Keratinocyte (primary cell): ENCODE results near the gene TSHZ2. TPM values are rescaled to one million over a fixed set of nuclear protein-coding genes. Genes with fewer than 3 reads are reported as not detected.

Experiments
- DNase-seq: peaks from one replicate; pipeline ENCODE4 v3.0.0-alpha.2; 2011; ENCODE audit warnings: low read depth, missing footprints, low spot score
- FAIRE-seq: peaks from 2 replicates; lab custom pipeline; 2011; peaks lifted over from hg19 to GRCh38; lab: Jason Lieb, UNC
- H2AFZ ChIP-seq: 2 replicates; pipeline ENCODE4 v1.6.0; 2012; ENCODE audit warnings: low read length, control low read depth, inconsistent platforms; ENCODE audit not compliant: control insufficient read depth
- H3K27ac ChIP-seq: 2 replicates; pipeline ENCODE4 v1.5.1; 2011; ENCODE audit warnings: low read length; ENCODE audit not compliant: control insufficient read depth, insufficient read depth
- H3K27me3 ChIP-seq: 3 replicates; pipeline ENCODE4 v1.6.0; 2011; ENCODE audit warnings: low read length; ENCODE audit not compliant: control insufficient read depth, insufficient read depth; ENCODE audit errors: extremely low read depth
- H3K36me3 ChIP-seq, 2 experiments: 2 replicates in 1 of 2; 3 replicates in 1 of 2; pipeline ENCODE4 v1.5.1; 2011; ENCODE audit warnings: low read length in 2 of 2, mild to moderate bottlenecking in 1 of 2; ENCODE audit not compliant: control insufficient read depth in 2 of 2, insufficient read depth in 2 of 2; ENCODE audit errors: extremely low read depth in 1 of 2
- H3K4me1 ChIP-seq: 3 replicates; pipeline ENCODE4 v1.5.1; 2011; ENCODE audit warnings: low read length; ENCODE audit not compliant: control insufficient read depth, insufficient read depth; ENCODE audit errors: extremely low read depth
- H3K4me2 ChIP-seq: 3 replicates; pipeline ENCODE4 v1.6.0; 2011; ENCODE audit warnings: low read depth, low read length; ENCODE audit not compliant: control insufficient read depth, insufficient read depth; ENCODE audit errors: extremely low read depth
- H3K4me3 ChIP-seq, 3 experiments: fragments of 200-600 bp in 1 of 3; sonication (generic) in 1 of 3; 2 replicates in 2 of 3; 3 replicates in 1 of 3; pipeline ENCODE4 v1.5.1; 2011 to 2016; ENCODE audit warnings: low read length in 3 of 3, mild to moderate bottlenecking in 3 of 3, control low read depth in 2 of 3, inconsistent platforms in 1 of 3, low read depth in 1 of 3, mixed read lengths in 1 of 3, mixed run types in 1 of 3, moderate library complexity in 1 of 3; ENCODE audit not compliant: control insufficient read depth in 2 of 3, insufficient read depth in 2 of 3; ENCODE audit errors: extremely low read depth in 1 of 3
- H3K79me2 ChIP-seq: 2 replicates; pipeline ENCODE4 v1.6.0; 2012; ENCODE audit warnings: low read length; ENCODE audit not compliant: control insufficient read depth, insufficient read depth
- H3K9ac ChIP-seq: 3 replicates; pipeline ENCODE4 v1.6.0; 2011; ENCODE audit warnings: low read length; ENCODE audit not compliant: control insufficient read depth, insufficient read depth; ENCODE audit errors: extremely low read depth
- H3K9me1 ChIP-seq: 3 replicates; pipeline ENCODE4 v1.6.0; 2011; ENCODE audit warnings: low read length; ENCODE audit not compliant: control insufficient read depth, insufficient read depth; ENCODE audit errors: extremely low read depth
- H3K9me3 ChIP-seq: 2 replicates; pipeline ENCODE4 v1.5.1; 2012; ENCODE audit warnings: low read depth, low read length; ENCODE audit not compliant: control insufficient read depth
- H4K20me1 ChIP-seq: 3 replicates; pipeline ENCODE4 v1.6.0; 2011; ENCODE audit warnings: low read length; ENCODE audit not compliant: control insufficient read depth, insufficient read depth; ENCODE audit errors: extremely low read depth
- CTCF ChIP-seq, 3 experiments: IDR thresholded peaks in 1 of 3; conservative IDR thresholded peaks in 1 of 3; optimal IDR thresholded peaks in 1 of 3; 2 replicates in 2 of 3; 3 replicates in 1 of 3; pipeline versions ENCODE3 to v1.5.1; 2011; ENCODE audit warnings: low read length in 3 of 3, mild to moderate bottlenecking in 3 of 3, moderate library complexity in 2 of 3, control low read depth in 1 of 3, inconsistent platforms in 1 of 3; ENCODE audit not compliant: insufficient read depth in 2 of 3; ENCODE audit errors: extremely low read depth in 1 of 3
- EZH2 ChIP-seq: IDR thresholded peaks from one replicate; pipeline ENCODE4 v1.6.1; 2012; ENCODE audit warnings: inconsistent platforms, mild to moderate bottlenecking, low read length, moderate library complexity
- dilution Hi-C: fragments of 300-500 bp; cut with MboI; formaldehyde crosslinking; loops from one replicate; pipeline ENCODE4 v1.7.0; 2020; ENCODE audit warnings: low sequenced_read_pairs; ENCODE audit not compliant: extremely low pct_ligation_motif_present
- polyA plus RNA-seq, 5 experiments: library from polyadenylated mRNA; depleted of rRNA in 3 of 5; stranded (reverse) in 3 of 5; stranded (forward) in 1 of 5; unstranded in 1 of 5; fragments of >200 nt; gene quantifications; 1 replicate in 1 of 5; 2 replicates in 3 of 5; 3 replicates in 1 of 5; pipeline versions ENCODE4 v1.2.1 to v1.2.3, GENCODE V29; 2011 to 2012; ENCODE audit warnings: missing spikeins in 2 of 5, low read depth in 1 of 5, low replicate concordance in 1 of 5

TSHZ2 gene
- polyA plus RNA-seq, 1 donor (not counting 4 experiments of a cell fraction or from before 2014, with no cell fraction given), result 1.1 TPM

GRCh38 chr20:53331151-53331973 is 359.2 kb downstream of the TSHZ2 start:
- H4K20me1 ChIP-seq, result no peaks in the 10 kb centered on the region
- no peaks in the 10 kb centered on the region for H3K9me1 ChIP-seq
- FAIRE-seq (no peak), DNase-seq (no peak)
- TF ChIP-seq CTCF (optimal IDR thresholded peaks at IDR 0.05 in 1 of 3, IDR thresholded peaks at IDR 0.05 in 1 of 3, conservative IDR thresholded peaks at IDR 0.05 in 1 of 3; ENCODE audit: extremely low read depth in 1 of 3, insufficient read depth in 2 of 3, low read length in 3 of 3), result no peak
- TF ChIP-seq EZH2, result no peak
- H3K9ac ChIP-seq, result no peak overlapping the region
- no peak overlapping the region for H3K4me3 ChIP-seq
- no peak overlapping the region for H3K27ac ChIP-seq
- H3K4me1 ChIP-seq, result peaks cover 4% of the 10 kb centered on the region
- no peak overlapping the region for H3K4me2 ChIP-seq
- dilution Hi-C loops, result no loop called here
- H3K36me3 ChIP-seq, result no peaks in the 10 kb centered on the region
- H3K79me2 ChIP-seq, result no peaks in the 10 kb centered on the region
- H3K9me3 ChIP-seq, result no peaks in the 10 kb centered on the region
- no peaks in the 10 kb centered on the region for H3K27me3 ChIP-seq
- no peak overlapping the region for H2AFZ ChIP-seq

- Histone ChIP-seq H3K9me1 (no peaks in the 10 kb centered on the region), H3K9me3 (no peaks in the 10 kb centered on the region), H4K20me1 (no peaks in the 10 kb centered on the region), H3K9ac (no peak overlapping the region), H3K36me3 (no peaks in the 10 kb centered on the region), H3K4me3 (no peak overlapping the region), H3K79me2 (no peaks in the 10 kb centered on the region), H2AFZ (no peak overlapping the region), H3K27me3 (no peaks in the 10 kb centered on the region), H3K4me1 (peaks cover 4% of the 10 kb centered on the region), H3K27ac (no peak overlapping the region), H3K4me2 (no peak overlapping the region)
- FAIRE-seq (no peak), DNase-seq (no peak)
- dilution Hi-C loops, result no loop called here
- TF ChIP-seq EZH2 (no peak), CTCF (optimal IDR thresholded peaks at IDR 0.05 in 1 of 3, IDR thresholded peaks at IDR 0.05 in 1 of 3, conservative IDR thresholded peaks at IDR 0.05 in 1 of 3; ENCODE audit: extremely low read depth in 1 of 3, insufficient read depth in 2 of 3, low read length in 3 of 3) (no peak)
Measured at GRCh38 chr20:53332022-53332837, 360.1 kb downstream of the TSHZ2 start.
